Measurements from ENCODE around the gene LBP. TPM values are rescaled to one million over a fixed set of nuclear protein-coding genes. Genes with fewer than 3 reads are reported as not detected.

The LBP gene
- total RNA-seq, 6 experiments from 2014 or later, result 380 to 2,142 (median 1,251) TPM

DNA sequence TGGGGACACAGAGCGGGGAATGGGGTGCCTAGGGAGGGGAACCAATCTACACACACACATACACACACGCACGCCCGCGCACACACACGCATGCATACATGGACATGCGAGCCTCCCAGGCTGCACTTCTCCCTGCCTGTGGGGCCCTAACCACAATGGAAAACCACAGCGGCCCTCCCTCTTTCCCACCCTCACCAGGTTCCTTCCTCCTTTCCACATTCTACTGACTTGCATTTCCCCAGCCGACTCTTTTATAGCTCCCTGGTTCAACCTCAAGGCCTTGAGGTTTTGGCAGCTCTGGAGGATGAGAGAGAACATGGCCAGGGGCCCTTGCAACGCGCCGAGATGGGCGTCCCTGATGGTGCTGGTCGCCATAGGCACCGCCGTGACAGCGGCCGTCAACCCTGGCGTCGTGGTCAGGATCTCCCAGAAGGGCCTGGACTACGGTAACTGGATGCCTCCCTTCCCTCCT, 42.3 kb upstream of the LBP start, which contains the start of gene BPI:
Gene BPI (plus strand): TSS at position 249 of the 472 bp plus-strand sequence. CDS start 68 bp downstream, at position 317.
- H3K9me3 ChIP-seq, result no peaks in the 10 kb centered on the region
- WGBS (ENCODE audit: insufficient coverage, low coverage, low lambda C conversion rate, missing lambda C conversion rate), result 46% methylated on average over 6 of the region's 21 CpGs
- H3K36me3 ChIP-seq, result no peaks in the 10 kb centered on the region
- no peak within 1 kb of the TSS for H3K27ac ChIP-seq
- intact Hi-C loops (cut with DNase I), result loop anchor here (5.0 to 10.0 kb wide), 2 partner anchors 69 to 72 kb away; no protein-coding TSS in a partner anchor
- peak; percentile 32 to 47 (median 41) for ATAC-seq
- H3K4me1 ChIP-seq, result no peaks in the 10 kb centered on the region
- H3K27me3 ChIP-seq, result no peaks in the 10 kb centered on the region
- no peak within 1 kb of the TSS for H3K4me3 ChIP-seq
- peak in 2 of 3 donors; percentile 40 to 67 for DNase-seq
- TF ChIP-seq, protein P1, sequence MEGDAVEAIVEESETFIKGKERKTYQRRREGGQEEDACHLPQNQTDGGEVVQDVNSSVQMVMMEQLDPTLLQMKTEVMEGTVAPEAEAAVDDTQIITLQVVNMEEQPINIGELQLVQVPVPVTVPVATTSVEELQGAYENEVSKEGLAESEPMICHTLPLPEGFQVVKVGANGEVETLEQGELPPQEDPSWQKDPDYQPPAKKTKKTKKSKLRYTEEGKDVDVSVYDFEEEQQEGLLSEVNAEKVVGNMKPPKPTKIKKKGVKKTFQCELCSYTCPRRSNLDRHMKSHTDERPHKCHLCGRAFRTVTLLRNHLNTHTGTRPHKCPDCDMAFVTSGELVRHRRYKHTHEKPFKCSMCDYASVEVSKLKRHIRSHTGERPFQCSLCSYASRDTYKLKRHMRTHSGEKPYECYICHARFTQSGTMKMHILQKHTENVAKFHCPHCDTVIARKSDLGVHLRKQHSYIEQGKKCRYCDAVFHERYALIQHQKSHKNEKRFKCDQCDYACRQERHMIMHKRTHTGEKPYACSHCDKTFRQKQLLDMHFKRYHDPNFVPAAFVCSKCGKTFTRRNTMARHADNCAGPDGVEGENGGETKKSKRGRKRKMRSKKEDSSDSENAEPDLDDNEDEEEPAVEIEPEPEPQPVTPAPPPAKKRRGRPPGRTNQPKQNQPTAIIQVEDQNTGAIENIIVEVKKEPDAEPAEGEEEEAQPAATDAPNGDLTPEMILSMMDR (IDR thresholded peaks at IDR 0.05), result no peak
- TF ChIP-seq POLR2A (IDR thresholded peaks at IDR 0.05), result no peak

DNA sequence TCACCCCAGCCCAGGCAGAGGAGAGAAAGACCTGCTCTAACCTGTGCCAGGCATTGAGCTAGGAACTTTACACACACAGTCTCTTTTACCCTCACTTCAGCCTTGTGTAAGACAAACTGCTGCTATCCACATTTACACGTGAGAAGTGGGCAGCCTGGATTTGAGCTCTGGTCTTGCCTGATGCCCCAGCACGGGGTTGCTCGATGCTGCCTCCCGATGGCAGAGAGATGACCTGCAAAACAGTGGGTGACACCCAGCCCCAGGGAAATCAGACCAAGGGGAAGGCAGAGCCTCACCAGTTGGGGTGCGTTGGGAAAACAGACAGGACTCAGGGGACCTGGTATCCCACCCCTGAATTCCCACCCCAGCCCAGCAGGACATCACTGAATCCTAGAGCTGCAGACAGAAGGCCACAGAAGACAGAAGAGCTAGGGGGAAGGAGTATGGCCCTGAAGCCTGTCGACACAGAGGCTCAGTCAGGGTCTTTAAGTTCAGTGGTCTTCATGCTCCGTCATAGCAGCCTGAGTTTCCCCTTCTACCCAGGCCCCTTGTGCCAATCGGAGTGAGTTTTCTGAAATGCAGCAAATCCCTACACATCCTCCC, 41.3 kb upstream of the LBP start:
- 20% methylated on average over 1 of the region's 8 CpGs for WGBS (ENCODE audit: insufficient coverage, low coverage, low lambda C conversion rate, missing lambda C conversion rate)
- intact Hi-C loops (cut with DNase I), result loop anchor here (5.0 to 10.0 kb wide), 2 partner anchors 70 to 73 kb away; no protein-coding TSS in a partner anchor
- H3K4me1 ChIP-seq, result no peaks in the 10 kb centered on the region
- H3K4me3 ChIP-seq, result no peak overlapping the region
- DNase-seq, result peak; percentile 65 to 81 (median 79)
- no peak overlapping the region for H3K27ac ChIP-seq
- peak; percentile 83 to 94 (median 86) for ATAC-seq
- no peak for TF ChIP-seq POLR2A (IDR thresholded peaks at IDR 0.05)
- TF ChIP-seq, protein P1 (IDR thresholded peaks at IDR 0.05), result peak; percentile 59 to 67 (median 64)
- H3K36me3 ChIP-seq, result no peaks in the 10 kb centered on the region
- H3K9me3 ChIP-seq, result no peaks in the 10 kb centered on the region
- H3K27me3 ChIP-seq, result no peaks in the 10 kb centered on the region

DNA sequence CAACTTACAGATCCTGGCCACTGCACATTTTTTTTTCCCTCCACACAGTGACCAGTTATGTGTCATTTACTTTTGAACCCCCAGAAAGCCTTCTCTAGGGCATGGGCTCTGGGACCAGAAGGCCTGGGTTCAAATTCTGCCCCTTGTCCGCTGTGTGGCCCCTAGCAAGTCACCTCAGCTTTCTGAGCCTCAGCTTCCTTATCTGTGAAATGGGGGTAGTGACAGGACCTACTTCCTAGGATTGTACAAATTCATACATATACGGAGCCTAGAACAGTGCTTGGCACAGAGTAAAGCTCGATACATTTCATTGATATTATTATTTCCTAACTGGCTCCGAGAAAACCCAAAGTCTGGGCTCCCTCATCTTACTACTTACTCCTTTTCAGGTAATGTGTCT, 40.7 kb upstream of the LBP start:
- H3K27me3 ChIP-seq, result no peaks in the 10 kb centered on the region
- ATAC-seq, result no peak
- no peaks in the 10 kb centered on the region for H3K9me3 ChIP-seq
- intact Hi-C loops (cut with DNase I), result loop anchor here in 1 of 2 donors (10.0 kb wide), 1 partner anchor 71 kb away; no protein-coding TSS in a partner anchor
- no peaks in the 10 kb centered on the region for H3K4me1 ChIP-seq
- TF ChIP-seq POLR2A (IDR thresholded peaks at IDR 0.05), result no peak
- TF ChIP-seq, protein P1 (IDR thresholded peaks at IDR 0.05), result no peak
- H3K36me3 ChIP-seq, result no peaks in the 10 kb centered on the region
- WGBS (ENCODE audit: insufficient coverage, low coverage, low lambda C conversion rate, missing lambda C conversion rate), result 77% methylated on average over 4 of the region's 4 CpGs
- DNase-seq, result no peak
- no peak overlapping the region for H3K27ac ChIP-seq
- no peak overlapping the region for H3K4me3 ChIP-seq

DNA sequence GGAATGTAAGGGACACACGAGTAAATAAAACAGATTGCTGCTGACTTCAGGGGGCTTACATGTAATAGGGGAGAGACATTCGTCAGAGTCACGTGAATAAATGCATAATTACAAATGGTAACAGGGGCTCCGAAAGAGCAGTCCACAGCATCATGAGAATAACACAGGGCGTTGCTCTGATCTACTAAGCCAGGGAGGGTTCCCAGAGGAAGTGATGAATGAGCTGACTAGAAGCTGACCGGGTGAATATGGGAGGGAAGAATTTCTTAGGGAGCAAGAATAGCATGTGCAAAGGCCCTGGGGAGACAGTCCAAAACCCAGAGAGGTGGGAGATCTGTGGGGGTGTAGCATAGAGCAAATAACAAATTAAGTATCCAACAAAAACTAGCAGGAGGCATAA, 39.9 kb upstream of the LBP start:
- H3K9me3 ChIP-seq, result no peaks in the 10 kb centered on the region
- no peak for ATAC-seq
- H3K27ac ChIP-seq, result no peak overlapping the region
- intact Hi-C loops (cut with DNase I), result loop anchor here in 1 of 2 donors (10.0 kb wide), 1 partner anchor 72 kb away; no protein-coding TSS in a partner anchor
- H3K4me1 ChIP-seq, result no peaks in the 10 kb centered on the region
- H3K27me3 ChIP-seq, result no peaks in the 10 kb centered on the region
- no peak for DNase-seq
- no peak overlapping the region for H3K4me3 ChIP-seq
- TF ChIP-seq, protein P1 (IDR thresholded peaks at IDR 0.05), result no peak
- no peak for TF ChIP-seq POLR2A (IDR thresholded peaks at IDR 0.05)
- H3K36me3 ChIP-seq, result no peaks in the 10 kb centered on the region
- 71% methylated on average over 6 of the region's 6 CpGs for WGBS (ENCODE audit: insufficient coverage, low coverage, low lambda C conversion rate, missing lambda C conversion rate)
